Gastrocnemius medialis (tissue), 4 donors: ENCODE measurements around the gene WDR86. TPM values are rescaled to one million over a fixed set of nuclear protein-coding genes. Genes with fewer than 3 reads are reported as not detected.

Experiments
- ATAC-seq, 2 donors: fragments of 150-250 bp; one replicate each; pipeline ENCODE4 v1.9.1; 2016
- DNase-seq, 2 donors: peaks; one replicate each; pipeline ENCODE4 v3.0.0-alpha.2; 2019
- H3K27ac ChIP-seq, 4 donors: fragments of 200-600 bp; sonication (generic); 1 replicate in 1 of 4; 2 replicates in 3 of 4; pipeline ENCODE4 v1.5.1; 2016 to 2018; ENCODE audit warnings: mild to moderate bottlenecking in 2 of 4, moderate library complexity in 1 of 4
- H3K27me3 ChIP-seq, 3 donors: fragments of 200-600 bp; sonication (generic) in 2 of 3; 1 replicate in 1 of 3; 2 replicates in 2 of 3; pipeline versions ENCODE4 v1.5.1 to v1.6.0; 2016 to 2019; ENCODE audit warnings: mild to moderate bottlenecking in 1 of 3, moderate library complexity in 1 of 3
- H3K36me3 ChIP-seq, 2 donors: fragments of 200-600 bp; sonication (generic) in 1 of 2; one replicate each; pipeline ENCODE4 v1.5.1; 2017 to 2018
- H3K4me1 ChIP-seq, 2 donors: fragments of 200-600 bp; sonication (generic) in 1 of 2; one replicate each; pipeline ENCODE4 v1.5.1; 2016 to 2017; ENCODE audit warnings: mild to moderate bottlenecking in 2 of 2
- H3K4me3 ChIP-seq, 4 donors: fragments of 200-600 bp; sonication (generic) in 3 of 4; 1 replicate in 1 of 4; 2 replicates in 3 of 4; pipeline ENCODE4 v1.5.1; 2016 to 2019; ENCODE audit warnings: mild to moderate bottlenecking in 2 of 4
- H3K9me3 ChIP-seq, 3 donors: fragments of 200-600 bp; sonication (generic) in 2 of 3; 1 replicate in 1 of 3; 2 replicates in 2 of 3; pipeline ENCODE4 v1.5.1; 2016 to 2019
- POLR2A ChIP-seq, 2 donors: fragments of 450-650 bp; IDR thresholded peaks; one replicate each; pipeline ENCODE4 v1.6.1; 2017; ENCODE audit warnings: antibody characterized with exemption in 2 of 2, mild to moderate bottlenecking in 2 of 2, moderate library complexity in 2 of 2
- in situ Hi-C, 4 donors: fragments of 200-750 bp; cut with MboI; loops; one replicate each; pipeline versions ENCODE4 v1.15.0 to v1.8.0; 2017; ENCODE audit warnings: low sequenced_read_pairs in 4 of 4
- intact Hi-C: fragments of 100-400 bp; cut with DNase I; formaldehyde crosslinking; loops from one replicate; pipeline ENCODE4 v1.15.1; 2023; ENCODE audit warnings: low total_unique reads
- total RNA-seq, 4 donors: library from RNA; depleted of rRNA; stranded (reverse); fragments of >200 nt; gene quantifications; one replicate each; pipeline versions ENCODE4 v1.1.0 to v1.2.3, GENCODE V29; 2016
- TF ChIP-seq, protein P1 (sequence below), 5 experiments: fragments of 450-650 bp in 3 of 5; fragments of 200-600 bp in 2 of 5; sonication (generic) in 2 of 5; IDR thresholded peaks in 4 of 5; conservative IDR thresholded peaks in 1 of 5; 1 replicate in 4 of 5; 2 replicates in 1 of 5; pipeline ENCODE4 v1.5.1; 2016 to 2019; ENCODE audit warnings: antibody characterized with exemption in 5 of 5, mild to moderate bottlenecking in 3 of 5, moderate library complexity in 3 of 5

Gene WDR86
- total RNA-seq, 4 donors from 2014 or later: 0.13 to 0.31 TPM; not detected in 2

DNA sequence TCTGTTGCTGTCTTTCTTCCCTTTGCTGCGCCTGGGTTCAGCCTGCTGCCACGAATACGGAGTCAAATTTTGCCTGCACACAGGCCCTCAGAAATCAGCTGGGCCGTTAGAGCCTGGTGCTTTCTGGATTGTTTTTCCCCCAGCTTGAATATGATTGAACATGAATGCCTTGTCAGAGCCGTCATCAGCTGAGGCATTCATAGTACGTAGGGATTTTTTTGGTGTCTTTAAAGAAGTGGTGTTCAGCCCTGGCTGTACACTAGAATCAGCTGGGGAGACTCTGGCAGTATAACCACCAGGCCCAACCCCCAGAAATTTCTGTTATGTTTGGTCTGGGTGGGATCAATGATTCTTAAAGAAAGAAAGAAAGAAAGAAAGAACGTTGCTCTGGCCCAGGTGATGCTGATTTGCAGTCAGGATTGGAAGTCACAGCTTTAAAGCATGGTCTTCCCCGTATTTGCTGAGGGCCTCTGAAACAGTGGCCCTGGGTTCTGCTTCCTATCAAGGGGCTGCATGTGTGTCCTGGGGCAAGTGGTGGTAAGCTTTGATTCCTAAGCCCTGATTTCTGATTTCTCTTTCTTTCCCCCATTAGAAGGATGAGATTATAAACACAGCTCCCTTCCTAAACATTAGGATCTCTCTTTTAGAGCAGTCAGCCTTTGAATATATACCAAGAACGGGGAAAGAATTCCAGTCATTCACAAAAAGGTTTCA lies 43.5 kb downstream of the WDR86 start:
- H3K27me3 ChIP-seq: no peaks in the 10 kb centered on the region
- TF ChIP-seq POLR2A (IDR thresholded peaks at IDR 0.05): no peak
- TF ChIP-seq, protein P1, sequence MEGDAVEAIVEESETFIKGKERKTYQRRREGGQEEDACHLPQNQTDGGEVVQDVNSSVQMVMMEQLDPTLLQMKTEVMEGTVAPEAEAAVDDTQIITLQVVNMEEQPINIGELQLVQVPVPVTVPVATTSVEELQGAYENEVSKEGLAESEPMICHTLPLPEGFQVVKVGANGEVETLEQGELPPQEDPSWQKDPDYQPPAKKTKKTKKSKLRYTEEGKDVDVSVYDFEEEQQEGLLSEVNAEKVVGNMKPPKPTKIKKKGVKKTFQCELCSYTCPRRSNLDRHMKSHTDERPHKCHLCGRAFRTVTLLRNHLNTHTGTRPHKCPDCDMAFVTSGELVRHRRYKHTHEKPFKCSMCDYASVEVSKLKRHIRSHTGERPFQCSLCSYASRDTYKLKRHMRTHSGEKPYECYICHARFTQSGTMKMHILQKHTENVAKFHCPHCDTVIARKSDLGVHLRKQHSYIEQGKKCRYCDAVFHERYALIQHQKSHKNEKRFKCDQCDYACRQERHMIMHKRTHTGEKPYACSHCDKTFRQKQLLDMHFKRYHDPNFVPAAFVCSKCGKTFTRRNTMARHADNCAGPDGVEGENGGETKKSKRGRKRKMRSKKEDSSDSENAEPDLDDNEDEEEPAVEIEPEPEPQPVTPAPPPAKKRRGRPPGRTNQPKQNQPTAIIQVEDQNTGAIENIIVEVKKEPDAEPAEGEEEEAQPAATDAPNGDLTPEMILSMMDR (IDR thresholded peaks at IDR 0.05 in 4 of 5, conservative IDR thresholded peaks at IDR 0.05 in 1 of 5): no peak
- intact Hi-C loops (loop anchor here (2.0 kb wide), 1 partner anchor 394 kb away; no protein-coding TSS in a partner anchor), in situ Hi-C loops (loop anchor here (5.0 to 25.0 kb wide), 3 partner anchors 81 to 396 kb away; no protein-coding TSS in a partner anchor)
- H3K9me3 ChIP-seq: no peaks in the 10 kb centered on the region
- H3K4me1 ChIP-seq: peaks cover 0 to 3% of the 10 kb centered on the region in 2 donors
- H3K4me3 ChIP-seq: no peak overlapping the region
- DNase-seq (no peak), ATAC-seq (no peak)
- no peak overlapping the region for H3K27ac ChIP-seq
- H3K36me3 ChIP-seq: peaks cover 0 to 44% of the 10 kb centered on the region in 2 donors

DNA sequence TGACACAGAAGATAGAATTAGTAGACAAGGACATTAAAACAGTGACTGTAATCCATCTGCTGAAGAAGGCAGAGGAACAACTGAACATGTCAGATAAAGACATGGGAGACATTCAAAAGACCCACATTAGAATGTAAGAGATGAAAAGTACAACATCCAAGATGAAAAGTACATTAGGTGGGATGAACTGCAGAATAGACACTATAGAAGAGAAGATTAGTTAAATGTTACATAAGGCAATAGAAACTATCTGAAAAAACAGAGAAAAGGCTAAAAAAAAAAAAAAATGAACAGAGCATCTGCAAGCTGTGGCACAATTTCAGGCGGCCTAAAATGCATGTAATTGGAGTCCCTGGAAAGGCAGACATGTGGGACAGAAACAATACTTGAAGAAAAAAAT lies 46.7 kb downstream of the WDR86 start:
- in situ Hi-C loops (loop anchor here (25.0 kb wide), 1 partner anchor 399 kb away; no protein-coding TSS in a partner anchor), intact Hi-C loops (no loop called here)
- no peak for DNase-seq
- TF ChIP-seq, protein P1 (IDR thresholded peaks at IDR 0.05 in 4 of 5, conservative IDR thresholded peaks at IDR 0.05 in 1 of 5): no peak
- TF ChIP-seq POLR2A (IDR thresholded peaks at IDR 0.05): no peak
- peaks cover 0 to under 1% of the 10 kb centered on the region in 2 donors for H3K4me1 ChIP-seq
- no peaks in the 10 kb centered on the region for H3K27me3 ChIP-seq
- no peak overlapping the region for H3K4me3 ChIP-seq
- no peaks in the 10 kb centered on the region for H3K9me3 ChIP-seq
- H3K36me3 ChIP-seq: peaks cover 0 to 54% of the 10 kb centered on the region in 2 donors
- no peak for ATAC-seq
- H3K27ac ChIP-seq: no peak overlapping the region

DNA sequence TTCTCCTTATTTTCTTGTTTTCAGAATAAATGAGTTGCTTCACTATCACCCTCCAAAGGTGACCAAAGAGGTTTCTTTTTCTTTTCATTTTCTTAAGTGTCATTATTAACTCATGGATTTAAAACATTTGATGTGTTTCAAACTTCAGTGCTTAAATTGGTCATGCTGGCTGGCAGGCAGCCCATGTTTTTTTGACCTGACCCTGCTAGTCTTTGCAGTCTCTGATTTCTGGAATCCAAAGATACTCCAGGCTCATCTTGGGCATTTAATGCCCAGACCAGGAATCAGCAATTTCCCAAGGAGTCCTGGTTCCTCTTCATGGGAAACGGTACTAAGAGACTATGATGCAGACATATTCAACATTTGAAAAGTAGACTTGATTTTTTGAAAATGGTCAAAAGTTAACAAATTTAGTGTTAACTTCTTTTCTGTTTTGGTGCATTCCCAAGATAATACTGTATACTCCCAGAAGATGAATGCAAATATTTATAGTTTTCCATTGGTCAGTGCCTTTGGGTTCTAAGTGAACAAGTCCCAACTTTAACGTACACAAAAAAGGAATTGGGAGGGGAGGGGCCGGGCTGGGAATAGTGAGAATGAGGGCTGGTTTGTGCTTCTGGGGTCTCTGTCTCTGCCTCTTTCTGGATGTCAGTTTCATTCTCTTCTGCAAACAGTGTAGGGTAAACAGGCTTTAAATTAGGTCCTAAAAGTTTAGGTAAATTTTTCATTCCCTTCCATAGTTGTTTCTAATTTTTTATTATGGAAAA lies 48.5 kb downstream of the WDR86 start:
- Histone ChIP-seq H3K27ac (no peak overlapping the region), H3K36me3 (peaks cover 0 to 72% of the 10 kb centered on the region in 2 donors), H3K4me3 (no peak overlapping the region), H3K9me3 (no peaks in the 10 kb centered on the region), H3K4me1 (no peaks in the 10 kb centered on the region), H3K27me3 (no peaks in the 10 kb centered on the region)
- ATAC-seq (no peak), DNase-seq (no peak)
- intact Hi-C loops (no loop called here), in situ Hi-C loops (loop anchor here (25.0 kb wide), 1 partner anchor 401 kb away; no protein-coding TSS in a partner anchor)
- TF ChIP-seq POLR2A (IDR thresholded peaks at IDR 0.05): no peak
- TF ChIP-seq, protein P1 (IDR thresholded peaks at IDR 0.05 in 4 of 5, conservative IDR thresholded peaks at IDR 0.05 in 1 of 5): no peak

DNA sequence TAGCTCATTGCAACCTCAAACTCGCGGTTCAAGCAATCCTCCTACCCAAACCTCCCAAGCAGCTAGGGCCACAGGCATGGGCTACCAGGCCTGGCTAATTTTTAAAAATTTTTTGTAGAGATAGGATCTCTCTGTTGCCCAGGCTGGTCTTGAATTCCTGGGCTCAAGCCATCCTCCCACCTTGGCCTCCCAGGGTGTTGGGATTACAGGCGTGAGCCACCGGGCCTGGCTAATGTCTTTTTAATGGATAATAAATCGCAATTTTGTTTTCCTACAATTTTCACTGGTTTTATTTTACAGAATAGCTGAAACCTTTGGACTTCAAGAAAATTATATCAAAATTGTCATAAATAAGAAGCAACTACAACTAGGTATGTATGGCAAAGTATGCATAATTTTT lies 57.3 kb downstream of the WDR86 start:
- Histone ChIP-seq H3K36me3 (peaks cover 0 to 80% of the 10 kb centered on the region in 2 donors), H3K4me1 (peaks cover 4 to 10% of the 10 kb centered on the region in 2 donors), H3K9me3 (no peaks in the 10 kb centered on the region), H3K27me3 (no peaks in the 10 kb centered on the region), H3K27ac (no peak overlapping the region), H3K4me3 (no peak overlapping the region)
- TF ChIP-seq, protein P1 (IDR thresholded peaks at IDR 0.05 in 4 of 5, conservative IDR thresholded peaks at IDR 0.05 in 1 of 5): no peak
- TF ChIP-seq POLR2A (IDR thresholded peaks at IDR 0.05): no peak
- in situ Hi-C loops (loop anchor here (5.0 to 25.0 kb wide), 3 partner anchors 35 to 410 kb away; no protein-coding TSS in a partner anchor), intact Hi-C loops (no loop called here)
- no peak for DNase-seq
- ATAC-seq: no peak
